GM19351 (cell line): ENCODE data around the gene TBCA.
A peak's percentile ranks its signal among the peaks of the same experiment; 100 is the strongest.

Experiments used
- ATAC-seq: cut with Tn5 transposase; IDR thresholded peaks from one replicate; pipeline ENCODE4 v1.9.1; 2021; ENCODE audit warnings: mild to moderate bottlenecking, moderate library complexity; ENCODE audit not compliant: unreplicated experiment

TBCA gene, protein sequence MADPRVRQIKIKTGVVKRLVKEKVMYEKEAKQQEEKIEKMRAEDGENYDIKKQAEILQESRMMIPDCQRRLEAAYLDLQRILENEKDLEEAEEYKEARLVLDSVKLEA

DNA sequence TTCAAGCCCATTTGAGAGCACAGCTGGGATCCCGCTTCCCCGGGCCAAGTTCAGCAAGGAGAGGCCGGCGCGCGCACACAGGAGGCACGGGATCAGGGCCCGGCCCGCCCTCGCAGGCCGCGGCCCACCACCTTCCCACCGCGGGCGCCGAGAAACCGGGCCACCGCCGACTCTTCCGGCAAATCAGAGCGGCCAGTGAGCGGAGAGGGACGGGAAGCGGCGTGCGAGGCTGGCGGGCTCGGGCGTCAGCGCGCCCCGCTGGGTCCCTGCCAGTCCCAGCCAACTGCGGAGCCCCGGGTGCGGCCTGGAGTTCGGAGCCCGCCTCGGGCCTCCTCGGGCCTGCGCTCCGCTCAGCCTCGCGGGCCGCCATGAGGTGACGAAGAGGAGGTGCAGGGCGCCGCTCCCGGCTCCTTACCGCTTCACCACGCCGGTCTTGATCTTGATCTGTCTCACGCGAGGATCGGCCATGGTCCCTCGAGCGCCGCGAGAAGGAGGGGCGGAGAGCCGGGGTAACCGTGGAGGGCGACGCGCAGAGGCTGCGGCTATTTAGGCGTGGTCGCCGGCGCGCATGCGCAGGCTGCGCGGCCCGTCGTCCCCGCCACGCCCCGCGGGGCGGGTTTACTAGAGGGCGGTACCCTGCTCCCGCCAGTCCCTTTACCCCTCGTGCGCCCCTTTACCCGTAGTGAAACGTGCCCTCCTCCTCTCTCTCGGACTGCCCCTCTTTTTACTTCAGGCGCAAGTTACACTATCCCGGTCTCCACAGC is at the start of gene TBCA:
TSS of gene TBCA (minus strand) at position 550 of the 764 bp plus-strand sequence. CDS start at position 468, 82 bp downstream.
- ATAC-seq: peak; percentile 83

DNA sequence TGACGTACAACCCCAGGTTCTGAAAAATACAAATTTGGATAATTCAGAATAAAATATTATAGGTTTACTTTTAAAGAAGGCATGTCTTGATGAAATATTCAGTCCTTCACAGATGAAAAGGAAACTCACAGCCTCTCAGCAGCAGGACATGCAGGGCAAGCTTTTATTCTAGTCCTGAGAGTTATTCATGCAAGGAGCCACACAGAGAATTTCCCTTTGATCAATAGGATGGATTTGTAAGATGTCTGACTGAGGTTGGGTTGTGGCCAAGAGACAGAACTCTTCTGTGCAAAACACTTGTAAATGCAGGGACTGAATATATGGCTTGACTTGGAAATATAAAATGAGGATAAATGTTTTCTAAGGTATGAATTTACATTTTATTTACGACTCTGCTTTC is 48.8 kb upstream of the TBCA start:
- no peak for ATAC-seq

DNA sequence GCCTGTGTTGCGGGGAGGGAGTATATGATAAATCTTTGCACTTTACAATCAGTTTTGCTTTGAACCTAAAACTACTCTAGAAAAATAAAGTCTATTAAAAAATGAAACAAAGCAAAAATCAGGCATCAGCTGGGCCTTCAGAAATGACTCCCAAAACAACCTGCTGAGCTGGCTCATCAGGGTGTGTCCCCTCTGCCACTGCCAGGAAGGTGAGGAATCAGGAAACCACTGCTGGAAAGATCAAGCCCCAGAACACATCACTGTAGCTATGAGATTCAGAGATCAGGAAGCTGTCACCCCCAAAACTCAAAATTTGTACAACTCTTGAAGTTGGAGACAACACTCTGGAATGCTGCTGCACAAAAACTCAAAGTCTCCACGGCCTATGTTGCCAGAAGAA is 40.5 kb upstream of the TBCA start:
- ATAC-seq: no peak

DNA sequence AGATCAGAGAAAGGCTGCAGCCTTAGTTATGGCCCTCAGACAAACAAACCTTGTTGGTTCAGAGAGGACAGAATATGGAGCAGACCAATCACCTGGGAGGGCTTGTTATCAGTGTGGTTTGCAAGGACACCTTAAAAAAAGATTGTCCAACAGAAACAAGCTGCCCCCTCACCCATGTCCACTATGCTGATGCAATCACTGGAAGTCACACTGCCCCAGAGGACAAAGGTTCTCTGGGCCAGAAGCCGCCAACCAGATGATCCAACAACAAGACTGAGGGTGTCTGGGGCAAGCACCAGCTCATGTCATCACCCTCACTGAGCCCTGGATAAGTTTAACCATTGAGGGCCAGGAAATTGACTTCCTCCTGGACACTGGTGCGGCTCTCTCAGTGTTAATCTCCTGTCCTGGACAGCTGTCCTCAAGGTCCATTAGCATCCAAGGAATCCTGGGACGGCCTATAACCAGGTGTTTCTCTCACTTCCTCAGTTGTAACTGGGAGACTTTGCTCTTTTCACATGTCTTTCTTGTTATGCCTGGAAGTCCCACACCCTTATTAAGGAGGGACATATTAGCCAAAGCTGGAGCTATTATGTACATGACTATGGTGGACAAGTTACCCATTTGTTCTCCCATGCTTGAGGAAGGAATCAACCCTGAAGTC is 36.9 kb upstream of the TBCA start:
- no peak for ATAC-seq

DNA sequence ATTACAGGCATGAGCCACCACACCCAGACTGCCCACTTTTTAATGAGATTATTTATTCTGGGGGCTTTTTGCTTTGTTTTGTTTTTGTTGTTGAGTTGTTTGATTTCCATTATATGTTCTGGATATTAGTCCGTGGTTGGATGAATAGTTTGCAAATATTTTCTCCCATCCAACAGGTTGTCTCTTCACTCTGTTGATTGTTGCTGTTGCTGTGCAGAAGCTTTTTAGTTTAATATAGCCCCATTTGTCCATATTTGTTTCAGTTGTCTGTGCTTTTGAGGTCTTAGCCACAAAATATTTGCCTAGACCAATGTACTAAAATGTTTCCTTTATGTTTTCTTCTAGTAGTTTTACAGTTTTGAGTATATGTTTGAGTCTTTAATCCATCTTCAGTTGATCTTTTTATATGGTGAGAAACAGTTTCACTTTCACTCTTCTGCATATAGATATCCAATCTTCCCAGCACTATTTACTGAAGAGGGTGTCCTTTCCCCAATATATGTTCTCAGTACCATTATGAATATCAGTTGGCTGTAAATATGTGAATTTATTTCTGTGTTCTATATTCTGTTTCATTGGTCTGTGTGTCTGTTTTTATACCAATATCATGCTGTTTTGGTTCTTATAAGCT is 30.2 kb upstream of the TBCA start:
- no peak for ATAC-seq

DNA sequence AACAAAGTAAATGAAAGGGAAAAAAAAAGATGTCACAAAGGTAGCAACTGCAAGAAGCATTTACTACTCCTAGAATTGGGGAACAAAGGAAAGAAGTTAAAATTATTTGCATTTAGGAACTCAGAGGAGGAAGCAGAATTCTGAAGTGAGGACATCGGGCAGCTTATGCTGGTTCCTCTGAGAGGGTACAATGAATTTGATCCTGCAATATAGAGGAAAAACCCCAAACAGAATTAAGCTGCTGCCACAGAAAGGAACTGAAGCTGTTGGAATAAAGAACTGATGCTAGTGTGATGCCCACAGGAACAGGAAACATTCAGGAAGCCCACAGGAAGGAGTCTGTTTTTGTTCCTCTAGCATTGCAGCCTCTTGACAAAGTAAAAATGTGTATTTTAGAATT is 22.3 kb upstream of the TBCA start:
- no peak for ATAC-seq

DNA sequence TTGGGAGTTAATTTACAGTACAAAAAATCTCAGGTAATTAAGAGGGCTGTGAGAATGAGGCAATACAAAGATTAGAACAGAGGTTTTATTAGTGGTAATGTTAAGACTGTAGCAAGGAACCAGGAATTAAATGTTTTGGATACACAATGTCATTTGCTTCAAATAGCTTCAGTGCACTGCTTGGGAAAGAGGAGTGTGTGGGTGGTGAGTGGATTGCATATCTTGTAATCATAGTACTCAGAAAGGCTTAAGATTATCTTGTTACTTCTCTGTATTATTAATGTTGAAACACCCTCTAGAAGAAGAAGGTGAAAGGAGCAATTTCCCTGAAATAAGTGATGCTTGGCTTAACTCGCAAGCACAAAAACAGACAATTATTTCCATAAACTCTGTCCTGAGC is 21.0 kb upstream of the TBCA start:
- no peak for ATAC-seq

DNA sequence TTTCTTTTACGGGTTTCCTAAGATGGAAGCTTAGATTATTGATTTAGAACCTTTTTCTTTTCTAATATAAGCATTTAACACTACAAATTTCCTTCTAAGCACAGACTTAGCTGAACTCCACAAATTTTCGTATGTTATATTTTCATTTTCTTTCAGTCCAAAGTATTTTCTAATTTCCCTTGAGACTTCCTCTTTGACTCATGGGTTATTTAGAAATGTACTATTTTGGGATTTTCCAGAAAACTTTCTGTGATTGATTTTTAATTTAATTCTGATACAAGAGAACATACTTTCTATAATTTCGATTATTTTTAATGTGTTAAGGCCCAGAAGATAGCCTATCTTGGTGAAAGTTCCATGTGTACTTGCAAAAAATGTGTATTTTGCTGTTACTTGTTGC is 19.7 kb upstream of the TBCA start:
- no peak for ATAC-seq

DNA sequence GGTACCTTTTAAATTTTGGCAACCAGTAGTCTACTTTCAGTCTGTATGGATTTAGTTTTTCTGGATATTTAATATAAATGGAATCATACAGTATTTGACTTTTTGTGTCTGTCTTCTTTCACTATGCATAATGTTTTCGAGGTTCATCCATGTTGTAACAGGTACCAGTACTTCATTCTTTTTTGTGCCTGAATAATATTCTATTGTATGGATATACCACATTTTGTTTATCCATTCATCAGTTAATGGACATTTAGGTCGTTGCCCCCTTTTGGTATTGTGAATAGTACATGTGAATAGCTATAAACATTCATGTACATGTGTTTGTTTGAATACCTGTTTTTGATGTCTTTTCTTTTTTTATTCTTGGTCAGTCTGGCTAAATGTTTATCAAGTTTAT is 19.1 kb upstream of the TBCA start:
- no peak for ATAC-seq

DNA sequence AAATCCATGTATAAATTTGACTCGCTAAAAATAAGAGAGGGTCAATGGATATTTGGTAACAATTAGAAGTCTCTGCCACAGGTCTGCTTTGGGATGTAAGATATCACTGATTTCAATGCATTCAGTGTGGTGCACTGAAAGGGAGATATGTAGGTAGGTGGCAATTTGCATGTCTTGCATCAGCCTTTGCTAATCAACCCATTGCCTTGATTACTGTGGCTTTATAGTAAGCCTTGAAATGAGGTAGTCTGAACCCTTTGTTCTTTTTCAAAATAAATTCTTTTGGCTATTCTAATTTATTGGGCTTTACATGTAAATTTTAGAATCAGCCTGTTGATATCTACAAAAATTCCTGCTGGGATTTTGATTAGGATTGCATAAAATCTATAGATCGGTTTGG is 15.8 kb upstream of the TBCA start:
- no peak for ATAC-seq

DNA sequence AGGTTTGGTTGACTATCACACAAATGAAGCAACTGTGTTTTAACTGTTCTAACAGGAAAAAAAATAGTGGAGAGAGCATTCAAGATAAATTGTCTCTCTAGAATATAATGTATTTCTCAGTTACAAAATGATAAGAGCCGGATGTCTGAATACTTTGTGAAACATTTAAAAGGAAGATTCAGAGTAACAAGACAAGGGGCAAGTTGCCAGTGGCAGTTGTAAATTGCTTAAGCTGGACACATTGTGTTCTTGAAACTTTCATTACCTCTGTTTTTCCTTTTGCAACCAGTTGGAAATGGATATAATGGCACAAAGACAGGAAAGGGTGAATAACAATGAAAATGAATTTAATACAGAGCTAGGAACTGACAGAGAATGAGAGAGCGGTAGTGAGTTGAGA is 15.2 kb upstream of the TBCA start:
- ATAC-seq: no peak

DNA sequence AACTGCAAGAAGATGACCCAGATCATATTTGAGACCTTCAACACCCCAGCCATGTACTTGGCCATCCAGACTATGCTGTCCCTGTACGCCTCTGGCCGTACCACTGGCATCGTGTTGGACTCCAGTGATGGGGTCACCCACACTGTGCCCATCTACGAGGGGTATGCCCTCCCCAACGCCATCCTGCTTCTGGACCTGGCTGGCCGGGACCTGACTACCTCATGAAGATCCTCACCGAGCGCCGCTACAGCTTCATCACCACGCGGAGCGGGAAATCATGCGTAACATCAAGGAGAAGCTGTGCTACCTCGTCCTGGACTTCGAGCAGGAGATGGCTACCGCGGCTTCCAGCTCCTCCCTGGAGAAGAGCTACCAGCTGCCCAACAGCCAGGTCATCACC is 9.1 kb upstream of the TBCA start:
- ATAC-seq: no peak

DNA sequence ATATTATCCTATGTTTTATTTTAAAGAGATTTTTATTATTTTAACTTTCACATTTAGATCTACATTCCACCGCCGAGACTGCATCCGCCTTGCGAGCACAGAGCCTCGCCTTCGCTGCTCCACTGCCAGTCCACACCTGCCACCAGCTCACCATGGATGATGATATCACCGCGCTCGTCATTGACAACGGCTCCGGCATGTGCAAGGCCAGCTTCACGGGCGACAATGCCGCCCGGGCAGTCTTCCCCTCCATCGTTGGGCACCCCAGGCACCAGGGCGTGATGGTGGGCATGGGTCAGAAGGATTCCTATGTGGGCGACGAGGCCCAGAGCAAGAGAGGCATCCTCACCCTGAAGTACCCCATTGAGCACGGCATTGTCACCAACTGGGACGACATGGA is 8.6 kb upstream of the TBCA start:
- no peak for ATAC-seq

DNA sequence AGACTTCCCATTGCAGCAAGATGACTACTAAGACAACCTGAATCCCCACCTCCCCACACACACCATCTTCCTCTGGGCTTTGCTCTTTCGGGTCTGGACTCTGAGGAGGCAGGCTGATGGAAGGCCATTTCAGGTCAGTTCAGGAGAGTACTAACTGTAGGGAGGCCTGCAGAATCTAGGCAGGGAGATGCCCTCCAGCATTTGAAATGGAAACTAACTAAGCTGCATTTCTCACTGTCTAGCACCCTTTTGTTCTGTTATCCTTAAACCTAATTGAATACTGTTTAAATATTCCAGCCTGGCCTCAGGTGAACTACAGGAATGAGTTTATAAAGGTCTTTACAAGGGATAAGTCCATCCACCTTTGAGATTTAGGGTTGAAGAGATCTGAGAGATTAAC is 4.9 kb upstream of the TBCA start:
- ATAC-seq: no peak

DNA sequence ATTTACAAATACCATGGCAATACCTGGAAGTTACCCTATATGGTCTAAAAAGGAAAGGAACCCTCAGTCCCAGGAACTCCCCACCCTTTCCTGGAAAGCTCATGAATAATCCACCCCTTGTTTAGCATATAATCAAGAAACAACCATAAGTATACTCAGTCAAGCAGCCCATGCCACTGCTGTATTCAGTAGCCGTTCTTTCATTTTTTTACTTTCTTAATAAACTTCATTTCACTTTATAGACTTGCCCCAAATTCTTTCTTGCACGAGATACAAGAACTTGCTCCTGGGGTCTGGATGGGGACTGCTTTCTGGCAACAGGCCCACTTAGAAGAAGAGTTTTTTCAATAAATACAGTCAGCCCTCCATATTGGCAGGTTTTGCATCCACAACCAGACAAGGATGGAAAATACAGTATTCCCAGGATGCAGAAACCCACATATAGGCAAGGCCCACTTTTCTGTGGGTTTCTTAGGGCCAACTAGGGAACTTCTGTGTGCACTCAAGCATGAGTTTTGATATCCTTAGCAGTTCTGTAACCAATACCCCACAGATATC is 2.8 kb upstream of the TBCA start:
- no peak for ATAC-seq

DNA sequence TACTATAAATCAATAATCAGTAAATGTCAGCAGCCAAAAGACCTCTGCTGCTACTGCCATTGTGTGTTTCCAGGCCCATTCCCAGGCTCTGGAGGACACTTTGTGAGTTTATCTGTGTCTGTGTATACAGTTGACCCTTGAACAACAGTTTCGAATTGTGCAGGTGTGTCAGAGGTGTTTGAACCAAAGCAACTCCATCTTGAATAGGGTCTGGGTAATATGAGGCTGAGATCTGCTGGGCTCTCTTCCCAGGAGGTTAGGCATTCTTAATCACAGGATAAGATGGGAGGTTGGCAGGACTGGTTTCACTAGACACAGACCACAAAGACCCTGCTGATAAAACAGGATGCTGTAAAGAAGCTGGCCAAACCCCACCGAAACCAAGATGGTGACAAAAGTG is 2.3 kb upstream of the TBCA start:
- no peak for ATAC-seq

DNA sequence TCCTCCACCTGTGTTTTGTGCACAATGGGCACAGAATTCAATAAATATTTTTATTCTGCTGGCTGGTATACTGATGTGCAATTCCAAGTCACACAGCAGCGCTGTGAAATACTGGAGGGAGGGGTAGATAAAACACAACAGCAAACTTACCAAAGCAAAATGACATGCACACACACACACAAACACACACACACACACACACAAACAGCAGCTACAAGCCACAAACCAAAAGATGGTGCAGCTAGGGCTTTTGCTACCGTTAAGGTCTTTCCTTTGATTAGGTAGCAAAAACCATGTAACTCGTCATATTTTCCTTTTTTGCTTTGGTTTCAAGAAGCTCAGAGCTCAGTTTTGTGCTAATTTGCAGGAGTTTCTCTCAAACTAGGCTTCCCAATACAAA is 1.8 kb upstream of the TBCA start:
- no peak for ATAC-seq

DNA sequence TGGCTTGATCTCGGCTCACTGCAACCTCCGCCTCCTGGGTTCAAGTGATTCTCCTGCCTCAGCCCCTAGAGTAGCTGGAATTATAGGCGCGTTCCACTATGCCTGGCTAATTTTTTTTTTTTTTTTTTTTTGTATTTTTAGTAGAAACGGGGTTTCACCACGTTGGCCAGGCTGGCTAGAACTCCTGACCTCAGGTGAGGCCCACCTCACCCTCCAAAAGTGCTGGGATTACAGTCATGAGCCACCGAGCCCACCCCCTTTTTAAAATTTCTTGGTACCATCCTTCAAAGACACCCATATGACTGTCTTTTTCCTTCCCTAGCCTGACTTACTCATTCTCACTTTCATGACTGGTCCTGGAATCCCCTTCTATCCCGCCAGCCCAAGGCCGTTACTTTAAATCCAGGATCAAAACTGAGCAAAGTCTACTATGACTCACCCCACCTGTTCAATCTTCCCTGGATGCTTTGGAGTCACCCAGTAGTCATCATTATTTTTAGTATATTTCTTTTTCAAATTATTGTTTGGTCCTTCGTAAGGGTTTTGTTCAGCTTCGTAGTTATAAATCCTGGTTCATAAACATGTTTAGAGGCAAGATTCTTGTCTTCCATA is 1.2 kb upstream of the TBCA start:
- ATAC-seq: no peak

DNA sequence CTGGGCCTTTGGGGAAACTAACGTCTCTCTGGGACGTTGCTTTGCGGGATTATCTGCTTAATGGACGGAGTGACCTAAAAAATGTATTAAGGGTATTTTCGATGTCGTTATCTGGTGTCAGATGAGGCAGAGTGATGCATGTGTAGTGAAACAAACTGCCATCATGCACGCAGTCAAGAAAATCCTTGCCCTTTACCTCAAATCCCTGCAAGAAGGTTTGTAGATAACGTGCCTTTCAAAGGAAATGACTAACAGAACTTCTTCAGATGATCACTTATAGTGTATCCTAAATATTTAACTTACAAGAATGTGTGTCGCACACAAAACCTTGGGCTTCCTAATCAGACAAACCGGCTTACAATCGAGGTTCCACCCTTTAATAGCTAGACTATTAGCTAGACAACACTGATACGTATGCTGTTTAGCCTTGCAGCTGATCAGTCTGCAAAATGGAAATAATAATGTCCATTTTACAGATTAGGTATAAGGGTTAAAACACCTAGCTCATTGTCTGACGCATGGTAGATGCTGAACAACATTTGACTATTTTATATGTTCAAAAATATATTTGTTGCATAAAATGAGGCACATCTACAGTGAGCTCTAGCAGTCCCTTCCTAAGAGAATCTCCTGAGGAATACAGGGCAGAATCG is 541 bp upstream of the TBCA start:
- peak; percentile 8 for ATAC-seq

DNA sequence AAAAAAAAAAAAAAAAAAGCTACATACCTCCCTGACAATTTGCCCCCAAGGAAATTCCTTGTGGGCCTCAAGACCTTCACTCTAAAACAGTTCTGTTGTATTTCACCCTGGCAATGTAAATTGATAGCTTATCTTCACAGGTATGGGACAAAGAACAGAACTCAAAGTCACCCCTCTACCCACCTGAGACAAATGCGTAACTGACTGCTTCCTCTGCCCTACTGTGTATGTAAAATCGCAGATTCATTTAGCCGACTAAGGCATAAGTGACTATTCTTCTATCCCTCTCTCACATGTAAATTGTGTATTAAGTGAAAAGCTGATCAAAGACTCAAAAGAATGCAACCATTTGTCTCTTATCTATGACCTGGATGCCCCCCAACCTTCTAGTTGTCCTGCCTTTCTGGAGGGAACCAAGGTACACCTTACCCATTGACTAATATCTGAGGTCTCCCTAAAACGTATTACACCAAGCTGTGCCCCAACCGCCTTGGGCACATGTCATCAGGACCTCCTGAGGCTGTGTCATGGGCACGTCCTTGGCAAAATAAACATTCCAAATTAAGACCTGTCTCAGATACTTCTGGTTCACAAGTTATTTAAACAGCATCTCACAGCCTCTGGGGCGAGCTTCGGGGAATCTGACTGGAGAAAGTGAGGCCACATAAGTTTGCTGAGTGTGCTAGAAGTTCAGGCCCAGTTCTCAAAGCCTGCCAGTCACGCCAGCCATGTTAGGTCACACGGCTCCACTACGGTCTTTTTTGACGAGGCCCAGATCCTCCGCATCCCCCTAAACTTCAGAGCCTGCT is 954 bp downstream of the TBCA start:
- ATAC-seq: peak; percentile 17
